GM04503 (cell line): Measurements from ENCODE around the gene IFITM10.

Experiments
- DNase-seq: peaks from one replicate; pipeline ENCODE4 v3.0.0-alpha.2; 2012; ENCODE audit warnings: low read depth

IFITM10 gene

DNA sequence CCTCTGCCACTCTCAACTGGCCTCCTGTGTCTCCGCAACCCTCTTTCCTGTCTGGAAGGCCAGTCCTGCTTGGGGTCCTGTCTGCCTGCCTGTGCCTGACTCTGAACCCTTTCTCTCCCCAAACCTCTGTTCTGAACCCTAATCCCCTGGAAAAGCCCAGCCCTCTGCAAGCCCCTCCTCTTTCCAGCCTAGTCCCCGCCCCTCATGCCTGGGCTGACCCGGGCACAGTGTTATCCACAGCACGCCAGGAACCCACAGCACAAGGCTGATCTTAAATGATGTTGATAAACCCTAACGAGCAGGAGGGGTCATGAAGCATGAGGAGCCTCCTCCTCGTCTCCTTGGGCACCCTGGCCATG is at the start of gene IFITM10:
Gene IFITM10 (minus strand): TSS at position 115 of the 359 bp plus-strand sequence. CDS start 153 bp downstream, outside the sequence.
- DNase-seq: no peak

DNA sequence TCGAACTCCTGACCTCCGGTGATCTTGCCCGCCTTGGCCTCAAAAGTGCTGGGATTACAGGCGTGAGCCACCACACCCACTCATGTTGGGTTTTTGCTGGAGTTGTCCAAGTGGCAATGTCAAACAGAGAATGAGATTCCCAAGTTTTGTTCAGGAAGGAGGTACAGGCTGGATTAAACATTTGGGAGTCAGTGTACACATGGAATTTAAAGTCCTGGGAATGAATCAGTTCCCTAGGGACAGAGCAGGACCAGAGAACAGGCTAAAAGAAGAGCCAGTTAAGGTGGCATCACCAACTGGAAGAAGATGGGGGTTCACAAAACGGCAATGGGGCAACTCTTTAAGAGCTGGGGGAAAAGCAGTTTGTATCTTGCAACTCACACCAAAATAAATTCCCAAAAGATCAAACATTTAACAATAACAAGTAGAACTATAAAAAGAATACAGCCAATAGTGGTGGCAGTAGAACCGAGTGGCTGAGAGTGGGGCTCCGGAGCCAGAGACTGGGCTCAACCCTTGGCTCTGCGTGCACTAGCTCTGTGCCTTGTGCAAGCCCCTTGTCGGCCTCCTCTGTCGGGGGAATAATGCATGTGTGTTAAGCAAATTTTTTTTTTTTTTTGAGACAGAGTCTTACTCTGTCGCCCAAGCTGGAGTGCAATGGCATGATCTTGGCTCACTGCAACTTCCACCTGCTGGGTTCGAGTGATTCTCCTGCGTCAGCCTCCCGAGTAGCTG is 47.2 kb upstream of the IFITM10 start:
- no peak for DNase-seq

DNA sequence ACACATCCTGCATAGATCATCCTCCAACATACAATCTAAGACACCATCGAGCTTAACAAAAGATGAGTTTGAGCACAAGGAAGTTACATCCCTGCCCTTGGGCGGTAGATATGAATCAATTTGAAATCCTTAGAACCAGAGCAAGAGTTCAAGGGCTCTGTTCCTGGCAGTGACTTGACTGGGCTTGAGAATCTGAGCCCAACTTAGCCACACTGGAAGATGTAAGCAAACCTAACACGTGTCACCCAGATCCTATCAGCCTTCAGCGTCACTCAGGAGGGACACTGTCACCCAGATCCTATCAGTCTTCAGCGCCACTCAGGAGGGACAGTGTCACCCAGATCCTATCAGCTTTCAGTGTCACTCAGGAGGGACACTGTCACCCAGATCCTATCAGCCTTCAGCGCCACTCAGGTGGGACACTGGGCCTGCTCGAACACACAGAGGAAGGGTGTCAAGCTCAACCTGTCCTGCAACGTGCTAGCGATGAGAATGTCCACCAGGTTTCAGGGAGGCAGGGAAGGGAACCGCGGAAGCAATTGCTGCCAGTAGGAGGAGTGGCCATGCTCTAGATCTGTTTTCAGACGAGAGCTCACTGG is 46.1 kb upstream of the IFITM10 start:
- DNase-seq: no peak

DNA sequence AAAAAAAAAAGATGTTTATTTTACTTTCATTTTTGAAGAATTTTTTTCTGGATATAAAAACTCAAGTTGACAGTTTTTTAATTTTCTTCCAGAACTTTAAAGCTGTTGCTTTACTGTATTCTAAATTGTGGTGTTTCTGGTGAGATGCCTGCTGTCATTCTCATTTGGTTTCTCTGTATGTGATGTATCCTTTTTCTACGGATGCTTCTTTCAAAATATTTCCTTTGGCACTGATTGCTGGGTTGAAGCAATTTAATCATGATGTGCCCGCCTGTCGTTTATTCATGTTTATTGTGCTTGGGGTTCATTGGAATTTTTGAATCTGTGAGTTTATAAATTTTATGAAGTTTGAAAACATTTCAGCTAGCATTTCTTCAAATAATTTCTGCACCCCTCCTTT is 42.7 kb upstream of the IFITM10 start:
- DNase-seq: no peak

DNA sequence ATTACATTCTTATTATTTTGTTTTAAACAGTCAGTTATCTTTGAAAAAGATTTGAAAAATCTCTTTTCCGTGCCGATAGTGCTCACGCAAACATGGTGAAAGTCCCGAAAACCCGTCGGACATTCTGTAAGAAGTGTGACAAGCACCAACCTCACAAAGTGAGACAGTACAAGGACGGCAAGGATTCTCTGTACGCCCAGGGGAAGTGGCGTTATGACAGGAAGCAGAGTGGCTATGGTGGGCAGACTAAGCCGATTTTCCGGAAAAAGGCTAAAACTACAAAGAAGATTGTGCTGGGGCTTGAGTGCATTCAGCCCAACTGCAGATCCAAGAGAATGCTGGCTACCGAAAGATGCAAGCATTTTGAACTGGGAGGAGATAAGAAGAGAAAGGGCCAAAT is 42.1 kb upstream of the IFITM10 start:
- DNase-seq: no peak

DNA sequence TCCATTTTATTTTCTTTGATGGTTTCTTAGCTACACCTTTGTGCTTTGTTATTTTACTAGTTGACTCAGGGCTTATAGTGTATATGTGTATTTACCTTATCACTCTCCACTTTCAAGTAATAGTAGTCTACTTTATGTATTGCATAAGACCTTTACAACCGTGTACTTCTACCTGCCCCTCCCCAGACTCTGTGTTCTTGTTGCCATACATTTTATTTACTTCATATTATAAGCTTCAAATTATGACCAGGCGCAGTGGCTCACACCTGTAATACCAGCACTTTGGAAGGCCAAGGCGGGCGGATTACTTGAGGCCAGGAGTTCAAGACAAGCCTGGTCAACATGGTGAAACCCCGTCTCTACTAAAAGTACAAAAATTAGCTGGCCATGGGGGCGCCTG is 41.5 kb upstream of the IFITM10 start:
- no peak for DNase-seq

DNA sequence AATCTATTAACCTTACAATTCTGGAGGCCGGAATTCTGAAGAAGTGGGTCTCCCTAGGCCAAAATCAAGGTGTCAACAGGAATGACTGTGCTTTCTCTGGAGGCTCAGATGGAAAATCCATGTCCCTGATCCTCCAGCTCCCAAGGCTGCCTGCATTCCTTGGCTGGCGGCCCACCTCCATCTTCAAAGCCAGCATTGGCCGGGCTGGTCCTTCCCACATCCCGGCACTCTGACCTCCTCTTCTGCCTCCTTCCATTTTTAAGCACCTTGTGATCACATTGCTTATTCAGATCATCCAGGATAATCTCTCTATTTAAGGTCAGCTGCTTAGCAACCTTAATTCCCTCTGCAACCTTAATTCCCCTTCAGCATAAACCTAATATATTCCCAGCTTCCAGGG is 36.1 kb upstream of the IFITM10 start:
- DNase-seq: no peak

DNA sequence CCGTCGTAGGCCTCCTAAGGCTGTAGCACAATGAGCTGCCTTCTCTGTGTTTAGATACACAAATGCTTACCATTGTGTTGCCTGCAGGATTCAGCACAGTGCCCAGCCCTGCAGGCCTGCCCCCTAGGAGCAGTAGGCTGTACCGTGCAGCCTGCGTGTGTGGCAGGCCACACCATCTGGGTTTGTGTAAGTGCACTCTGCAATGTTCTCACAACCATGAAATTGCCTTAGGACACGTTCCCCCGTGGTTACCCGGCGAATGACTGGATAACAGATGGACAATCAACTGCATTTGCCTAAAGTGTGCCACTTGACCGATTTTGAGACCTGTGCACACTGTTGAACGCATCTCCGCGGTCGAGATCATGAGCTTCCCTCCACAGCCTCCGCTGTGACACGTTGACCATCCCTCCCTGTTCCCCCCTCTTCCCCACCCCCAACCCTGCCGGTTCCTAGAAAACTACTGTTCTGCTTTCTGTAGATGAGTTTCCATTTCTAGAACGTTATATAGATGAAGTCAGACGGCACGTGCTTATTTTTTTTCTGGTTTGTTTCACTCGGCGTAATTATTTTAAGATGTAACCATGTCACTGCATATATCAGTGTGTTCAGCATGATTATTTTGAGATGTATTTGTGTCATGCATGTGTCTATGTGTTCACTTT is 35.5 kb upstream of the IFITM10 start:
- no peak for DNase-seq

DNA sequence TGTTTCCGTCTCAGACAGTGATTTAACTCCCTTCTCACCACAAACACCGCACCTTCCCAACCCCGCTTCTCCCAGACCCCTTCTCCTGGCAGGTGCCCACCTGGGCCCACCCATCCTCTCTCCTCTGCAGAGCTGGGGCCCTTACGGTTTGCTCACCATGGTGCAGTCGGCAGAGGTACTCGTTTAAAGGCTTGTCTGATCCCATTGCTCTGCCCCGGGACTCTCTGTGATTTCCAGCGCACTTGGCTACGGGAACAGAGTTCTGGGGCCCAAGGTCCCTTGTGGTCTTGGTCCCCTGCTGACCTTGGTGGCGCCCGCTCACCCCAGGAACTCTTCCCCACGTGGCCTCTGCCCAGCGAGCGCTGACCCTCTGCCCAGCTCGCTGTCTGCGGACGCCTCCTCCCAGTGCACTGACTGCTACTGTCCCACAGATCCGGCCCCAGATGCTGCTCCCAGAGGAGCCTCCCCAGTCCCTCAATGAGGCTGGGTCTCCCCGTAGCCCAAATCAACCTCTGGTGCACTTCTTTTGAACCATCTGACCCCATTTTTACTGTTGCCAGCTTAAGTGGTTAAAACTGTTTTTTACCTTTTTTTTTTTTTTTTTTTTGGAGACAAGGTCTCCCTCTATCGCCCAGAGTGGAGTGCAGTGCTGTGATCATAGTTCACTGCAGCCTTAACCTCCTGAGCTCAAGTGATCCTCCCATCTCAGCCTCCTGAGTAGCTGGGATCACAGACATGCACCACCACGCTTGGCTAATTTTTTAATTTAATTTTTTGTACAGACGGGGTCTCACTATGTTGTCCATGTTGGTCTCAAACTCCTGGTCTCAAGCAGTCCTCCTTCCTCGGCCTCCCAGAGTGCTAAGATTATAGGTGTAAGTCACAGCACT is 34.6 kb upstream of the IFITM10 start:
- no peak for DNase-seq

DNA sequence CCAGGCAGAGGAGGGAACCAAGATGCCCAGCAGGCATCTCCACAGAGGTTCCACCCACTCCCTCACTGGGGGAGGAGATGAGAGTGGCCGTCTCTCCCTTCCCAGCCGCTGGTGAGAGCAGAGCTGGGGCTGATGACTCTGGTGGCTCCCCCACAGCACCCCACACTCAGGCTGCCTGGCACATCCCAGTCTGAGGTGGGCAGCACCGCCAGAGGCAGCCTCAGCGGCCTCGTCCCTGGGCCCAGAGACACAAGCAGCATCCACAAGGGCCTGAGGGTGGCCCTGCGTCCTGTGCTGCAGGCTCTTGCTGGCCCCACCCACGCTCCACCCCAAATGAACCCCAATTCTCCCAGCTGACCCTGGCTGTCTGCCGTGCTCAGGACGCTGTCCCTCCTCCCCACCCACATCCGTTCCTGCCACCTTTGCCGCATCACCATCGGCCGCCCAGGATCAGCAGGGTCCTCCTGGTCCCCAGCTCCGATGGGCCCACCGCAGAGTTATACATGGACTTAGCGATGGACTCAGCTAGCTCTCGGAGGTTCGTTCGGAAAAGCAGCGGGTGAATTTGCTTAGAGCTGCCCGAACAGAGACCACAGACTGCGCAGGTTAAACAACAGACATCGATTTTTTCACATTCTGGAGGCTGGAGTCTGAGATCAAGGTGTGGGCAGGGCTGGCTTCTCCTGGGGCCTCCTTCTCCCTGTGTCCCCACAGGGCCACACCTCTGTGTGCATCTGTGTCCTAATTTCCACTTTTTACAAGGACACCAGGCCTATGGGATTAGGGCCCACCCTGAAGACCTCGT is 33.5 kb upstream of the IFITM10 start:
- no peak for DNase-seq

DNA sequence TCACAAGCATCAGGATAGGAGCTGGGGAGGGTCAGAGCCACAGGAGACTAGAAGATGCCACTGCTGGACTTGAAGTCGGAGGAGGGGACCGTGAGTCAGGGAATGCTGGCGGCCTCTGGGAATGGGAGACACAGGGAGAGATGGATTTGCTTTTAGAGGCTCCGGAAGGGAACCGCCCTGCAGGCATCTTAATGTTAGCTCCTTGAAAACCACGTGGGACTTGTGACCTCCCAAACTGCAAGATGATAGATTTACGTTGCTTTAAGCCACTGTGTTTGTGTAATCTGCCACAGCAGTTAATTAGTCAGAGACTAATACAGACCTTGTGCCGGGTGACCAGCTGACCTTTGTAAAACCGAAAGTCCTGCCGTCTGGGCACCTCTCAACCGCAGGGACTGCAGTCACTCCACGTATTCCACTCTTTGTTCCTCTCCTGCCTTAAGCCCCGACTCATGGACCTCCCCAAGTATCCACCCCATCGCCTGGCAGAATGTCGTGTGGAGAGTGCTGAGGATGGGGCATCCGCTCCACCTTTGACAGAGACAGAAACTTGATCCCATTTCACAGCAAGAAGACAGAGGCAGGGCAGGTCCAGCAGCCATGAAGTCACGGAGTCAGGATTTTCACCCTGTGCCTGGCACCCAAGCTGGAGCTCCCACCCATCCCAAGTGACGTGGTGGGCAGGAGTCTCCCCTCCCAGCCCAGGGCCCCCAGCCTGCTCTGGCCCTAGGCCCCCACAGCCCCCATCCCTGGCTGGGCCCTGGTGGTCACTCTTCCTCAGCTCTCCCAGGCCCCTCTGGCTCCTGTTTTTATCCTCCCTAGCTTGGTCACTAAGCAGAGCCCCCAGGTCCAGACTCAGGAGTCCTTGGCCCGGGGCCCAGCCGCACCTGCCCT is 32.7 kb upstream of the IFITM10 start:
- peak; percentile 32 for DNase-seq

DNA sequence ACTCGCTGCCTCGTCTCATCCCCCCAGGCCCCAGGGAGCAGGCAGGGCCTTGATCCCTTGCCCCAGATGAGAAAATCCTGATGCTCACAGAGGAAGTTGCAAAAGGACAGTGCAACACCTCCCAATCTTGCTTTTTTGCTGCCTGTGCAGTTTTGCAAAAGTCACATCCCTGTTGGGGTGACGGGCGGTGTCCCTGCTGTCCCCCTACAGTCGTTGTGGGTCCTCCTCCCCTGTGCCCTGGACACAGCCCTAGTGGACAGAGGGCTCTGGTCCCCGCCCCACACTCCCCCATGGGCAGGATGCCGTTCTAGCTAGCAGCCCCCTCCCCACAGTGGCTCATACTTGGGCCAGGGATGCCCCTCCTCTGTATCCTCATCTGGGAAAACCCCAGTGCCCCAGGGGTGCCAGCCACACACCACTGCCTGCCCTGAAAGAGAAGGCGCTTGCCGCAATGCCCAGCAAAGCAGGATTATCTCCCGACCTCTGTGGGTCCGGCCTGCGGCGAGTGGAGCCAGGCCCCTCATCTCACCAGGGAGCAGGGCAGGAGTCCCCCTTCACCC is 31.7 kb upstream of the IFITM10 start:
- DNase-seq: no peak

DNA sequence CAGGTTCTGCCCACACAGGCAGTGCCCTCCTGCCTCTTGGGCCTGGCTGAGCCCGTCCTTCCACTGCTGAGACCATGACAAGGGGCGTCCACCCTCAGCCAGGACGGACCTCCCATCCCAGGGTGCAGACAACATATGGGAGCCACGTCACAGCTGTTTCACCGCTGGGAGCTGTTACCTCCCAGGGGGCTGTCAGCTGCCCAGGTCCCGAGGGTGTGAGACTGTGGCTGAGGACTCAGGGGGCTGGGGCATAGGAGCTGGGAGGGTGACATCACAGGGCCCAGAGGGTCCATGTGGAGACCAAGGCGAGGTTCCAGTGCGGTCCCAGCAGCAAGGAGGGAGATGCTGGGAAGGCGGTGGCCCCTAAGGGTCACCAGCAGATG is 31.2 kb upstream of the IFITM10 start:
- no peak for DNase-seq

DNA sequence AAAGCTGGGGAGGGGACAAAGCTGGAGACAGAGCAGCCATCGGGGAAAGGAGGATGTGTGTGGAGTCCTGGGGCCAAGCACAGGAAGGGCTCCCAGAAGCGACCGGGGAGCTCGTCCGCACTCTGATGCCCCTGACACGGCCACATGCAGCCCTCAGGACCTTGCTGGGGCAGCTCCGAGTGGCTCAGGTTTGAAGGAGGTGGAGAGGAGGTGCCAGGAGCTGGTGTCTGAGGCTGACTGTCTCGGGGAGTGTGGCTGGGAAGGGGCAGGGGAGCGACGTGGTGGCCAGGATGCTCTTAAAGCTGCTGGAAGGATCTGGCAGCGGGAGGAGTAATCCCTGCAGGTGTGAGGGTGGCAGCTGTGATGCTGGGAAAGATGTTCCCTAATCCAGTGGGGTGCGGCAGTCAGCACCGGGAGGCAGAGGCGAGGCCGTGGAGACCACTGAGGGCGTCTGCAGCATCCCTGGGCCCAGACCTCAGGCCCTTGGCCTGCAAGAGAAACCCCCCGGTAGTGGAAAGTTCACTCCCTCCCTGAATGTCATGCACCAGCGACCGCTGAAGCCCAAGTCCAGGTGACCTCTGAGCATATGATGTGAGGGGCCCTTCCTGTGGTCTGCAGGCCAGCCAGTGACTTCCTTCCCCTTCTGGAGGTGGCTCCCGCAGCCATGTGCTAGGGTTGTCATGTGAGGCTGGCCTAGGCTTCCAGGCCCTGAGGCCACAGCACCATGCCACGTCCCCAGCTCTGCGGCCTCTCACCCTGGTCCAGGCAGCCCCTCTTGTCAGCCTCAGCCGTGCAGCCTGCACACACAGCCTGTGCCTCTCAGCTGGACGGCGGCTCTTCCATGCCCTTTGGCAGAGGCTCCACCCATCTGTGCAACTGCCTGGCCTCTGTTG is 30.6 kb upstream of the IFITM10 start:
- no peak for DNase-seq

DNA sequence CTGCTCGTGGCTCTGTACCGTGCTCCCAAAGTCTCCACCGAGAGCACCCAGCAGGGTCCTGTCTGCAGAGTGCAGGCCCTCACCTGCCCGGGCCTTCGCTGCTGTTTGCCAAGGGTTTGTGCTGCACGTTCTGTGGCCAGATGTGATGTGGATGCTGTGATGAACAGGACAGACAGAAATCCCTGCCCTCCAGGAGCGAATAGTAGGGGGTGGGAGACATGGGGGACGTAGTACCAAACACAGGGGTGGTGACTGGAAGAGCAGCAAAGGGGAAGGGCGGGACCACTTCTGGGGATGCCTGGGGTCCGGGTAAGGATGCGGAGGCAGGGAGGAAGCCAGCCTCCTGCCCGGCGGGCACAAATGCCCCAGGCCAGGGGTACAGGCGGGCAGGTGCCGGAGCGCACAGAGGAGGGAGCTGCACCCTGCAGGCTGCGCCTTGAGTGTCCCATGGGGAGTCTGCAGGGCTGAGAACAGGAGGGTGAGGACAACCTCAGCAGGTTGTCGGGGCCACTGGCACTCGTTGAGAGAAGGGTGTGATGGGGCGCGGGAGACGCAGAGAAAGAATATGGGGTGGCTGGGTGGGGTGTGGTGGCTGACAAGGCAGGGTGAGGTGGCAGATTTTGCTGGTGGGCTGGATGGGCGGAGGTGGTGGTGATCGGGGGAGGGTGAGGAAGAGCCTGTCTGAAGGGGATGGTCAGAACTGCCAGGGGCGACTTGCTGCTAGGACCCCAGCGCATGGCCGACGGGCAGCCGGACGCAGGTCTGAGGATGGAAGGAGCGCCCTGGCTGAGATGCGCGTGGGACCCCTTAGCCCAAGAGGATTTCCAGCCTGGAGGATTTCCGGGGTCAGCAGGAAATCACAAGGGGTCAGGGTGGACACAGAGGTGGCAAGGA is 29.7 kb upstream of the IFITM10 start:
- no peak for DNase-seq

DNA sequence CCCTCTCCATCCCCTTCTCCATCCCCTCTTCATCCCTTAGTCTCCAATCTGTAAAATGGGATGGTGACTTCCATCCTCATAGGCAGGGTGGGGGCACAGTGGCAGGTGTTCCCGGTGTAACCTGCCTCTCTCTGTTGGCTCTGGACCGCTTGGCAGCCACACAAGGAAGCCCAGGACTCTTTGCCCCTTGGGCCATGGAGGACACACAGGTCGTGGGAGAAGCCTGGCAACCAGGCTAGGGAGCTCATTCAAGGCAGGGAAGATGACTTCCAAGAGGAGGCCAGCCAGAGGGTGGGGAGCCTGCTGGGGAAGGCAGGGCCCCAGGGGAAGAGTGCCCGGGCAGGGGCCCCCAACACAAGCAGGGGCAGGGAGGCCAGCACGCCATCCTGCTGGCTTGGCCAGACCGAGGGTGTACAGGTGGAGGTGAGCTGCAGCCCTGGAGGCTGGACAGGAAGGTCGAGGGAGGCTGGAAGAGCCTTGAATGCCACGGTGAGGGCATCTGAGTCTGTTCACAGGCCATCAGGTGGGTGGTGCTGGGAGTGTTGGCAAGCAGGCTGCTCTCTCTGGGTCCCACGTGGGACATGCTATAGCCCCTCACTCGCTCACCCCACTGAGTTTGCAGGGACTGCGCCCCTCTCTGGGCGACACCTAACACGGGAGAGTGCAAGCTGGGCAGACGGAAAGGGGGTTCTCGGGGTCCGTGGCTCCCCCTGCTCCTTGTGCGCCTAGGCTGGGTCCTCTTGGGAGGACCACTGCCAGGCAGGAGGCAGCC is 28.8 kb upstream of the IFITM10 start:
- no peak for DNase-seq

DNA sequence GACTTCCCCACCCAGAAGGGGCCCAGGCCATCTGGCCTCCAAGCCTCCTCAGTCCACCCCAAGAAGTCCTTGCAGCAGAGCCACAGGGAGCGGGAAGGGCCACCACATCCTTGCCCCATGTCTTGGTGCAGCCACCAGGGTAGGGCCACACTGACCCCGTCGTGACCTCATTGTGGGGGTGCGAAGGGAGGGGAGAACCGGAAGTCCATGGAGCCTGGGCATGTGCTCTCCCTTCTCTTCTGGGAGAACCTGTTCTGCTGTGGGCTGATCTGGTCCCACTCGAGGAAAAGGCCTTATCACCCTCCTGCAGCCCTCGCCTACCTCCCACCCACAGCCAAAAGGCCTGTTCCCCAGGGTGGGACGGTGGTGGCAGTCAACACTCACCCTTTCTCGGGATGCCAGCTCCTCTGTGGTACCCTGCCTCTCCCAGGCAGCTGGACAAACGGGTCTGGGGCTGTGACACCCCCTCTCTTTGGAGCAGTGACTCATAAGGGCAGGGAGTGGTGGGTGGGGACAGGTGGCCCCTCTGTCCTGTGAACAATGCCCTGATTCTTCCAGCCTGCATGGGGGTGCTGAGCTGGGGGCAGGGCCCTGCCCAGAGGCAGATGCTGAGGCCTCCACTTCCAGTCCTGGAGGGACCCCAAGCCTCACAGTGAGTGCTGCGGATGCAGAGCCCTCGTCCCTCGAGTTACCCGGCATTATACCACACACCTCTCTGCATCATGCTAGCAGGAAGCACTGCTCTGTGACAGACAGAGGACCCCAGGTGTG is 27.9 kb upstream of the IFITM10 start:
- DNase-seq: no peak
